Body of pancreas (tissue), 4 donors: Measurements from ENCODE around the gene FRG2.
"Not testable (repeated sequence)": the region's sequence is repeated elsewhere in the genome, so short reads cannot be mapped to it uniquely, and the experiment has no call there.

Experiments used
- CTCF ChIP-seq, 7 experiments: fragments of 450-650 bp in 4 of 7; fragments of 200-600 bp in 3 of 7; sonication (generic) in 3 of 7; IDR thresholded peaks; one replicate each; pipeline ENCODE4 v1.5.1; 2016 to 2019; ENCODE audit warnings: antibody characterized with exemption in 7 of 7
- POLR2A ChIP-seq, 3 donors: fragments of 450-650 bp; IDR thresholded peaks; one replicate each; pipeline ENCODE4 v1.6.1; 2016; ENCODE audit warnings: antibody characterized with exemption in 3 of 3, mild to moderate bottlenecking in 2 of 3

- TF ChIP-seq CTCF, POLR2A (IDR thresholded peaks at IDR 0.05): not testable (repeated sequence)
Measured at GRCh38 chr4:189980292-189980691, 46.8 kb downstream of the FRG2 start.
